Breast epithelium (tissue), 4 donors: ENCODE measurements around the gene MAGEA2B. TPM values are rescaled to one million over a fixed set of nuclear protein-coding genes. Genes with fewer than 3 reads are reported as not detected.
"Not testable (repeated sequence)": the region's sequence is repeated elsewhere in the genome, so short reads cannot be mapped to it uniquely, and the experiment has no call there.

Source experiments
- DNase-seq, 2 donors: peaks; one replicate each; pipeline ENCODE4 v3.0.0-alpha.2; 2019; ENCODE audit warnings: low spot score in 2 of 2
- H3K27ac ChIP-seq, 2 donors: fragments of 200-600 bp; sonication (generic) in 1 of 2; one replicate each; pipeline ENCODE4 v1.5.1; 2016 to 2019; ENCODE audit warnings: mild to moderate bottlenecking in 1 of 2
- H3K27me3 ChIP-seq, 2 donors: fragments of 200-600 bp; sonication (generic) in 1 of 2; one replicate each; pipeline versions ENCODE4 v1.5.1 to v1.6.0; 2017 to 2019; ENCODE audit warnings: control low read depth in 1 of 2, mild to moderate bottlenecking in 1 of 2
- H3K36me3 ChIP-seq: fragments of 200-600 bp; one replicate; pipeline ENCODE4 v1.5.1; 2019
- H3K4me1 ChIP-seq, 2 donors: fragments of 200-600 bp; sonication (generic); one replicate each; pipeline ENCODE4 v1.5.1; 2016 to 2019; ENCODE audit warnings: control low read depth in 1 of 2
- H3K4me3 ChIP-seq, 3 donors: fragments of 200-600 bp; sonication (generic); 1 replicate in 2 of 3; 2 replicates in 1 of 3; pipeline ENCODE4 v1.5.1; 2016 to 2019; ENCODE audit warnings: mild to moderate bottlenecking in 3 of 3, moderate library complexity in 2 of 3
- H3K9me3 ChIP-seq, 2 donors: fragments of 200-600 bp; sonication (generic) in 1 of 2; one replicate each; pipeline ENCODE4 v1.5.1; 2016 to 2019; ENCODE audit warnings: control low read depth in 1 of 2
- CTCF ChIP-seq, 3 donors: fragments of 450-650 bp; IDR thresholded peaks; one replicate each; pipeline ENCODE4 v1.5.1; 2016 to 2017; ENCODE audit warnings: antibody characterized with exemption in 3 of 3, mild to moderate bottlenecking in 3 of 3, moderate library complexity in 3 of 3
- POLR2A ChIP-seq: fragments of 450-650 bp; IDR thresholded peaks from one replicate; pipeline ENCODE4 v1.6.1; 2016; ENCODE audit warnings: antibody characterized with exemption, mild to moderate bottlenecking, moderate library complexity
- POLR2AphosphoS5 ChIP-seq, 3 donors: sonication (generic); formaldehyde crosslinking; IDR thresholded peaks; one replicate each; pipeline ENCODE4 v1.6.1; 2017; ENCODE audit warnings: antibody characterized with exemption in 3 of 3
- intact Hi-C: fragments of 100-400 bp; cut with DNase I; formaldehyde crosslinking; loops from one replicate; pipeline ENCODE4 v1.15.1; 2023; ENCODE audit warnings: low total_unique reads
- total RNA-seq, 3 donors: library from RNA; depleted of rRNA; stranded (reverse); fragments of >200 nt; gene quantifications; one replicate each; pipeline ENCODE4 v1.1.0, GENCODE V29; 2016

MAGEA2B gene
- total RNA-seq, 3 donors from 2014 or later, result not detected

GRCh38 chrX:152738560-152738959 lies 24.1 kb downstream of the MAGEA2B start:
- intact Hi-C loops, result no loop called here

GRCh38 chrX:152753686-152754650 lies 39.5 kb downstream of the MAGEA2B start, which contains the start of gene MAGEA2:
Gene MAGEA2 (minus strand): TSS chrX:152753842. CDS start chrX:152751363, 2,479 bp downstream.
- H3K36me3 ChIP-seq, H3K4me1 ChIP-seq, H3K9me3 ChIP-seq, DNase-seq, H3K27ac ChIP-seq, intact Hi-C loops, H3K4me3 ChIP-seq, H3K27me3 ChIP-seq: not testable (repeated sequence)

More at GRCh38 chrX:152738560-152738959, 24.1 kb downstream of the MAGEA2B start:
- no peaks in the 10 kb centered on the region for H3K36me3 ChIP-seq
- no peaks in the 10 kb centered on the region for H3K9me3 ChIP-seq
- peaks cover 0 to 14% of the 10 kb centered on the region in 2 donors for H3K27me3 ChIP-seq
- H3K4me3 ChIP-seq, result no peak overlapping the region
- TF ChIP-seq CTCF (IDR thresholded peaks at IDR 0.05) (no peak), POLR2AphosphoS5 (IDR thresholded peaks at IDR 0.05) (no peak), POLR2A (no peak)
- DNase-seq, result no peak
- no peaks in the 10 kb centered on the region for H3K4me1 ChIP-seq
- no peak overlapping the region for H3K27ac ChIP-seq

GRCh38 chrX:152754871-152755270 lies 40.4 kb downstream of the MAGEA2B start:
- intact Hi-C loops, H3K4me3 ChIP-seq, H3K27me3 ChIP-seq, H3K4me1 ChIP-seq, H3K9me3 ChIP-seq, H3K36me3 ChIP-seq, DNase-seq, H3K27ac ChIP-seq: not testable (repeated sequence)

GRCh38 chrX:152758918-152759317 lies 44.5 kb downstream of the MAGEA2B start, which contains the start of gene CSAG3:
Gene CSAG3 (plus strand): TSS chrX:152759218.
- H3K4me1 ChIP-seq, H3K9me3 ChIP-seq, H3K4me3 ChIP-seq, intact Hi-C loops, H3K27ac ChIP-seq, H3K27me3 ChIP-seq, H3K36me3 ChIP-seq, DNase-seq: not testable (repeated sequence)

GRCh38 chrX:152759544-152759943 lies 45.1 kb downstream of the MAGEA2B start:
- intact Hi-C loops, H3K27ac ChIP-seq, H3K27me3 ChIP-seq, H3K4me3 ChIP-seq, H3K4me1 ChIP-seq, DNase-seq, H3K9me3 ChIP-seq, H3K36me3 ChIP-seq: not testable (repeated sequence)

GRCh38 chrX:152761582-152761981 lies 47.2 kb downstream of the MAGEA2B start:
- H3K27me3 ChIP-seq, DNase-seq, H3K4me3 ChIP-seq, H3K9me3 ChIP-seq, H3K36me3 ChIP-seq, H3K27ac ChIP-seq, intact Hi-C loops, H3K4me1 ChIP-seq: not testable (repeated sequence)

- DNase-seq, H3K4me3 ChIP-seq, H3K36me3 ChIP-seq, H3K27ac ChIP-seq, H3K9me3 ChIP-seq, H3K4me1 ChIP-seq, H3K27me3 ChIP-seq, intact Hi-C loops: not testable (repeated sequence)
These were observed 52.1 kb downstream of the MAGEA2B start for GRCh38 chrX:152766562-152766961.

Other genes starting within 250 kb of the MAGEA2B start
- gene GABRQ, start 76.7 kb upstream of the MAGEA2B start, total RNA-seq, result not detected
- not detected for gene MAGEA3, start 15.8 kb upstream of the MAGEA2B start, total RNA-seq
- not detected for gene CSAG2, start 5.4 kb upstream of the MAGEA2B start, total RNA-seq
- not detected for gene CSAG1, start 19.1 kb downstream of the MAGEA2B start, total RNA-seq
- gene MAGEA12, start 19.1 kb downstream of the MAGEA2B start, total RNA-seq, result not detected
- gene MAGEA2, start 39.2 kb downstream of the MAGEA2B start, total RNA-seq, result not detected
- gene CSAG3, start 44.6 kb downstream of the MAGEA2B start, total RNA-seq, result not detected
- not detected for gene MAGEA6, start 55.1 kb downstream of the MAGEA2B start, total RNA-seq
- 10 to 100 TPM; 23.2 to 36.1 (median 26.9) TPM for gene CETN2, start 116.1 kb downstream of the MAGEA2B start, total RNA-seq
- gene NSDHL, start 116.4 kb downstream of the MAGEA2B start, total RNA-seq, result 10 to 100 TPM; 13.1 to 20.8 (median 16.7) TPM
- gene ZNF185, start 183.4 kb downstream of the MAGEA2B start, total RNA-seq, result 10 to 100 TPM in 1 of 3 donors, 1 to 10 TPM in 2; 5.9 to 19.5 (median 7.5) TPM